Panc1 (cell line): Measurements from ENCODE around the gene GCH1.

Source experiments
- POLR2AphosphoS5 ChIP-seq: IDR thresholded peaks from 2 replicates; pipeline ENCODE4 v1.6.1; 2012; ENCODE audit warnings: mild to moderate bottlenecking, low read depth, low read length, moderate library complexity
- SIN3A ChIP-seq: IDR thresholded peaks from 2 replicates; pipeline ENCODE4 v1.6.1; 2012; ENCODE audit warnings: low read depth, mild to moderate bottlenecking, low read length, moderate library complexity, borderline replicate concordance; ENCODE audit not compliant: insufficient read depth
- TCF7L2 ChIP-seq: IDR thresholded peaks from 2 replicates; pipeline ENCODE4 v1.6.1; 2011; ENCODE audit warnings: mild to moderate bottlenecking, low read depth, low read length, inconsistent platforms
- TF ChIP-seq, protein P1 (sequence below): fragments of 450-650 bp; IDR thresholded peaks from 2 replicates; pipeline ENCODE4 v1.5.1; 2017; ENCODE audit warnings: mild to moderate bottlenecking
- TF ChIP-seq, protein P2 (sequence below), 2 experiments: IDR thresholded peaks; 2 replicates each; pipeline ENCODE4 v1.6.1; 2011 to 2012; ENCODE audit warnings: low read depth in 2 of 2, control low read depth in 1 of 2, low read length in 1 of 2, mild to moderate bottlenecking in 1 of 2, moderate library complexity in 1 of 2; ENCODE audit not compliant: insufficient read depth in 1 of 2

DNA sequence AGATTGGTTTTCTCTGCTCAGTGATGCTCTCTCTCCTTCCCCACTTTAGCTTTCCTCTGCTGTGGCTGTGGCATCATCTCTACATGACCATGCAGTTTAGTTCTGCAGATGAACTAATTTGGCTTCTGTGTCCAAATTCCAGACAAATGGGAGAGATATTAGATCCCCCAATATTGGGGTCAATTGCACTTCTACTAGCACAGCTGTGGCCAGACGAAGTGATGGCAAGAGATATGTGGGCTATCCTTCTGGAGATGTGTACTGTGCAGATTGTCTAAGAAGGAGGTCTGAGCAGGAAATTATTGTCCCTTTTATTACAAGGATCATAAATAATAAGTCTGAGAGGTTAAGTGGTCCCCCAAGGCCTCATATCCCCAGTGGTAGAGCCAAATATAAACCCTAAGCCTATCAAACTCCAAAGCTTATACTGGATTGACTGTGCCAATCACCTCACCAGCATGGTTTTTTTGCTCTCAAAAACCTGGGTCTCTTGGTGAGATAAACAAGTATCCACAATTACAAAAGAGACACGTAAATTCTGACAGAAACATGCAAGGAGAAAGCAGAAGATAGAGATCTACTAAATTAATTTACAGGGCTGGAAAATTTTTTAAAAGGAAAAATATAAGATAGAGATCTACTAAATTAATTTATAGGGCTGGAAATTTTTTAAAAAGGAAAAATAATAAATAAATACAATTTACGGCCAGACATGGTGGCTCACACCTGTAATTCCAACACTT is 29.1 kb upstream of the GCH1 start:
- TF ChIP-seq, protein P1, sequence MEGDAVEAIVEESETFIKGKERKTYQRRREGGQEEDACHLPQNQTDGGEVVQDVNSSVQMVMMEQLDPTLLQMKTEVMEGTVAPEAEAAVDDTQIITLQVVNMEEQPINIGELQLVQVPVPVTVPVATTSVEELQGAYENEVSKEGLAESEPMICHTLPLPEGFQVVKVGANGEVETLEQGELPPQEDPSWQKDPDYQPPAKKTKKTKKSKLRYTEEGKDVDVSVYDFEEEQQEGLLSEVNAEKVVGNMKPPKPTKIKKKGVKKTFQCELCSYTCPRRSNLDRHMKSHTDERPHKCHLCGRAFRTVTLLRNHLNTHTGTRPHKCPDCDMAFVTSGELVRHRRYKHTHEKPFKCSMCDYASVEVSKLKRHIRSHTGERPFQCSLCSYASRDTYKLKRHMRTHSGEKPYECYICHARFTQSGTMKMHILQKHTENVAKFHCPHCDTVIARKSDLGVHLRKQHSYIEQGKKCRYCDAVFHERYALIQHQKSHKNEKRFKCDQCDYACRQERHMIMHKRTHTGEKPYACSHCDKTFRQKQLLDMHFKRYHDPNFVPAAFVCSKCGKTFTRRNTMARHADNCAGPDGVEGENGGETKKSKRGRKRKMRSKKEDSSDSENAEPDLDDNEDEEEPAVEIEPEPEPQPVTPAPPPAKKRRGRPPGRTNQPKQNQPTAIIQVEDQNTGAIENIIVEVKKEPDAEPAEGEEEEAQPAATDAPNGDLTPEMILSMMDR = no peak
- TF ChIP-seq, protein P2, sequence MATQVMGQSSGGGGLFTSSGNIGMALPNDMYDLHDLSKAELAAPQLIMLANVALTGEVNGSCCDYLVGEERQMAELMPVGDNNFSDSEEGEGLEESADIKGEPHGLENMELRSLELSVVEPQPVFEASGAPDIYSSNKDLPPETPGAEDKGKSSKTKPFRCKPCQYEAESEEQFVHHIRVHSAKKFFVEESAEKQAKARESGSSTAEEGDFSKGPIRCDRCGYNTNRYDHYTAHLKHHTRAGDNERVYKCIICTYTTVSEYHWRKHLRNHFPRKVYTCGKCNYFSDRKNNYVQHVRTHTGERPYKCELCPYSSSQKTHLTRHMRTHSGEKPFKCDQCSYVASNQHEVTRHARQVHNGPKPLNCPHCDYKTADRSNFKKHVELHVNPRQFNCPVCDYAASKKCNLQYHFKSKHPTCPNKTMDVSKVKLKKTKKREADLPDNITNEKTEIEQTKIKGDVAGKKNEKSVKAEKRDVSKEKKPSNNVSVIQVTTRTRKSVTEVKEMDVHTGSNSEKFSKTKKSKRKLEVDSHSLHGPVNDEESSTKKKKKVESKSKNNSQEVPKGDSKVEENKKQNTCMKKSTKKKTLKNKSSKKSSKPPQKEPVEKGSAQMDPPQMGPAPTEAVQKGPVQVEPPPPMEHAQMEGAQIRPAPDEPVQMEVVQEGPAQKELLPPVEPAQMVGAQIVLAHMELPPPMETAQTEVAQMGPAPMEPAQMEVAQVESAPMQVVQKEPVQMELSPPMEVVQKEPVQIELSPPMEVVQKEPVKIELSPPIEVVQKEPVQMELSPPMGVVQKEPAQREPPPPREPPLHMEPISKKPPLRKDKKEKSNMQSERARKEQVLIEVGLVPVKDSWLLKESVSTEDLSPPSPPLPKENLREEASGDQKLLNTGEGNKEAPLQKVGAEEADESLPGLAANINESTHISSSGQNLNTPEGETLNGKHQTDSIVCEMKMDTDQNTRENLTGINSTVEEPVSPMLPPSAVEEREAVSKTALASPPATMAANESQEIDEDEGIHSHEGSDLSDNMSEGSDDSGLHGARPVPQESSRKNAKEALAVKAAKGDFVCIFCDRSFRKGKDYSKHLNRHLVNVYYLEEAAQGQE (IDR thresholded peaks at IDR 0.05; ENCODE audit: insufficient read depth in 1 of 2, low read depth in 2 of 2, low read length in 1 of 2) = no peak
- TF ChIP-seq TCF7L2 (no peak), POLR2AphosphoS5 (no peak), SIN3A (no peak)
